AG09319 (cell line): Measurements from ENCODE around the gene CFAP43.

Experiments
- DNase-seq: peaks from one replicate; pipeline ENCODE4 v3.0.0-alpha.2; 2010; ENCODE audit warnings: low read depth; ENCODE audit errors: extremely low read depth
- TF ChIP-seq, protein P1 (sequence below): IDR thresholded peaks from 2 replicates; pipeline ENCODE4 v1.5.1; 2011; ENCODE audit warnings: low read depth, mild to moderate bottlenecking, inconsistent platforms, low read length, moderate library complexity

The CFAP43 gene

GRCh38 chr10:104242545-104242944 is 10.4 kb upstream of the CFAP43 start:
- no peak for DNase-seq
- TF ChIP-seq, protein P1, sequence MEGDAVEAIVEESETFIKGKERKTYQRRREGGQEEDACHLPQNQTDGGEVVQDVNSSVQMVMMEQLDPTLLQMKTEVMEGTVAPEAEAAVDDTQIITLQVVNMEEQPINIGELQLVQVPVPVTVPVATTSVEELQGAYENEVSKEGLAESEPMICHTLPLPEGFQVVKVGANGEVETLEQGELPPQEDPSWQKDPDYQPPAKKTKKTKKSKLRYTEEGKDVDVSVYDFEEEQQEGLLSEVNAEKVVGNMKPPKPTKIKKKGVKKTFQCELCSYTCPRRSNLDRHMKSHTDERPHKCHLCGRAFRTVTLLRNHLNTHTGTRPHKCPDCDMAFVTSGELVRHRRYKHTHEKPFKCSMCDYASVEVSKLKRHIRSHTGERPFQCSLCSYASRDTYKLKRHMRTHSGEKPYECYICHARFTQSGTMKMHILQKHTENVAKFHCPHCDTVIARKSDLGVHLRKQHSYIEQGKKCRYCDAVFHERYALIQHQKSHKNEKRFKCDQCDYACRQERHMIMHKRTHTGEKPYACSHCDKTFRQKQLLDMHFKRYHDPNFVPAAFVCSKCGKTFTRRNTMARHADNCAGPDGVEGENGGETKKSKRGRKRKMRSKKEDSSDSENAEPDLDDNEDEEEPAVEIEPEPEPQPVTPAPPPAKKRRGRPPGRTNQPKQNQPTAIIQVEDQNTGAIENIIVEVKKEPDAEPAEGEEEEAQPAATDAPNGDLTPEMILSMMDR, result no peak

DNA sequence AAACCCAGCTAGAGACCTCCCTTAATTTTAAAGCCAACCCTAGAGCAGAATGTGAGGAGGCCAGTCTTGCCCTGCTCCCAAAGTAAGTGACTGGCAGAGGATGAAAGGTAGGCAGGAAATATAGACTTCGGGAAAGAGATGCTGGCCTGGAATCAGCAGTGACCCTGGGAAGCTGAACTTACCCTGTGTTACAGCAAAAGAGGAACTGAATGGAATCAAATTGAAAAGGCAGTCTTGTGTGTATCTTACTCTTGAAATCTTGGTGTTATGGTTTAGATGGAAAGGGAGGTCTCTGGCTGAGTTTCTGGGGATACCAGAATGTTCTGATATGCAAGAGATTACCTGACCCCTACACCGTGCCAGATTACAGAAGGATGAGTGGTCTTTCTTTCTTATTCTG is 7.9 kb upstream of the CFAP43 start:
- no peak for DNase-seq
- TF ChIP-seq, protein P1, result no peak

DNA sequence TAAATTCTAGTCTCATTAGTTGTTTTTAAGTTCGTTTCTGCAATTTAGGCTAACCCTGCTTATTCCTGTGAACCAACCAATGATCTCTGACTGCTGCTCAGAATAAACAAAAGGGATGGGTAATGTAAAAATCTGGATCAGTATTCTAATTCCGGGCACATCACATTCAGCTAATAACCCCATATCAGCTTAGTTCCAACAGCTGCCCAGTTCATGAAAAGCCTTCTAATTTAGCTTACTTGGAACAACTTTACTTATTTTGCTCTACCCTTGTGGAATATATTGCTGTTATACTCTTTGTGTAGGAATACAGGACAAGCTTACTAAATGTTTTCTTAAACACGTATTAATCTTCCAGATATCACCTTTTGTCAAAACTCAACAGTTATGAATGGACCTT is 3.6 kb upstream of the CFAP43 start:
- TF ChIP-seq, protein P1, result no peak
- no peak for DNase-seq

- DNase-seq, result no peak
- TF ChIP-seq, protein P1, result no peak
Measured at GRCh38 chr10:104234934-104235333, 2.8 kb upstream of the CFAP43 start.

- TF ChIP-seq, protein P1, result no peak
- DNase-seq, result no peak
Measured at GRCh38 chr10:104233817-104234216, 1.7 kb upstream of the CFAP43 start.

GRCh38 chr10:104232613-104233102 is 494 bp upstream of the CFAP43 start:
- no peak for DNase-seq
- TF ChIP-seq, protein P1, result no peak

GRCh38 chr10:104230490-104230889 is 1.7 kb downstream of the CFAP43 start:
- no peak for DNase-seq
- TF ChIP-seq, protein P1, result no peak
